H9 (cell line): ENCODE measurements around the gene PRICKLE3. TPM values are rescaled to one million over a fixed set of nuclear protein-coding genes. Genes with fewer than 3 reads are reported as not detected.

ENCODE experiments used
- DNase-seq: peaks from one replicate; pipeline ENCODE4 v3.0.0-alpha.2; 2017
- H2AFZ ChIP-seq: one replicate; pipeline ENCODE4 v1.6.1; 2013; ENCODE audit warnings: mild to moderate bottlenecking, low read length, control low read depth, moderate library complexity
- H2AK5ac ChIP-seq: 2 replicates; pipeline ENCODE4 v1.6.1; 2013; ENCODE audit warnings: low read length, control low read depth, mixed read lengths; ENCODE audit not compliant: insufficient read length
- H2BK120ac ChIP-seq: one replicate; pipeline ENCODE4 v1.6.1; 2013; ENCODE audit warnings: low read depth, mild to moderate bottlenecking, low read length, control low read depth, inconsistent platforms; ENCODE audit not compliant: poor library complexity, severe bottlenecking
- H2BK12ac ChIP-seq: 2 replicates; pipeline ENCODE4 v1.6.1; 2013; ENCODE audit warnings: low read length, control low read depth, mixed read lengths, low read depth; ENCODE audit not compliant: insufficient read length
- H2BK15ac ChIP-seq: 2 replicates; pipeline ENCODE4 v1.6.1; 2013; ENCODE audit warnings: low read depth, low read length, control low read depth
- H2BK20ac ChIP-seq: one replicate; pipeline ENCODE4 v1.6.1; 2013; ENCODE audit warnings: low read depth, mild to moderate bottlenecking, low read length, control low read depth, inconsistent platforms; ENCODE audit not compliant: poor library complexity, severe bottlenecking
- H2BK5ac ChIP-seq: 2 replicates; pipeline ENCODE4 v1.6.1; 2013; ENCODE audit warnings: low read length, control low read depth, mixed read lengths; ENCODE audit not compliant: insufficient read length
- H3K14ac ChIP-seq: 2 replicates; pipeline ENCODE4 v1.6.1; 2013; ENCODE audit warnings: low read length, control low read depth; ENCODE audit not compliant: insufficient read depth
- H3K18ac ChIP-seq: 2 replicates; pipeline ENCODE4 v1.6.1; 2013; ENCODE audit warnings: low read depth, mild to moderate bottlenecking, mixed read lengths, low read length, control low read depth; ENCODE audit not compliant: insufficient read length
- H3K23ac ChIP-seq: 2 replicates; pipeline ENCODE4 v1.6.1; 2013; ENCODE audit warnings: low read length, control low read depth, mixed read lengths, low read depth; ENCODE audit not compliant: insufficient read length
- H3K23me2 ChIP-seq: 2 replicates; pipeline ENCODE4 v1.6.1; 2013; ENCODE audit warnings: low read depth, mild to moderate bottlenecking, mixed read lengths, low read length, control low read depth; ENCODE audit not compliant: insufficient read length, poor library complexity, severe bottlenecking
- H3K27ac ChIP-seq: 2 replicates; pipeline ENCODE4 v1.5.1; 2013; ENCODE audit warnings: low read length, control low read depth, mixed read lengths, low read depth; ENCODE audit not compliant: insufficient read length
- H3K27me3 ChIP-seq: 2 replicates; pipeline ENCODE4 v1.6.1; 2013; ENCODE audit warnings: low read length, control low read depth, inconsistent platforms; ENCODE audit not compliant: insufficient read depth
- H3K4ac ChIP-seq: 2 replicates; pipeline ENCODE4 v1.6.1; 2013; ENCODE audit warnings: low read depth, mild to moderate bottlenecking, control low read depth, inconsistent platforms, low read length, moderate library complexity
- H3K4me1 ChIP-seq: 2 replicates; pipeline ENCODE4 v1.6.1; 2013; ENCODE audit warnings: low read length, control low read depth, inconsistent platforms; ENCODE audit not compliant: insufficient read depth
- H3K4me2 ChIP-seq: 2 replicates; pipeline ENCODE4 v1.6.1; 2013; ENCODE audit warnings: low read length, control low read depth, mixed read lengths; ENCODE audit not compliant: insufficient read length, insufficient read depth
- H3K56ac ChIP-seq: 2 replicates; pipeline ENCODE4 v1.6.1; 2013; ENCODE audit warnings: low read depth, mild to moderate bottlenecking, mixed read lengths, low read length, control low read depth; ENCODE audit not compliant: insufficient read length
- H3K79me1 ChIP-seq: 2 replicates; pipeline ENCODE4 v1.6.1; 2013; ENCODE audit warnings: low read depth, mild to moderate bottlenecking, moderate library complexity, low read length, control low read depth, inconsistent platforms; ENCODE audit not compliant: insufficient read depth, poor library complexity, severe bottlenecking
- H3K79me2 ChIP-seq: 2 replicates; pipeline ENCODE4 v1.6.1; 2013; ENCODE audit warnings: low read length, control low read depth, inconsistent platforms; ENCODE audit not compliant: insufficient read depth
- H3K9ac ChIP-seq: 2 replicates; pipeline ENCODE4 v1.6.1; 2013; ENCODE audit warnings: low read length, control low read depth, mixed read lengths; ENCODE audit not compliant: insufficient read length; ENCODE audit errors: extremely low read depth
- H3K9me3 ChIP-seq: one replicate; pipeline ENCODE4 v1.6.1; 2013; ENCODE audit warnings: low read depth, low read length, inconsistent platforms; ENCODE audit not compliant: control insufficient read depth
- H3T11ph ChIP-seq: one replicate; pipeline ENCODE4 v1.6.1; 2013; ENCODE audit warnings: mild to moderate bottlenecking, low read length, control low read depth, inconsistent platforms
- H4K20me1 ChIP-seq: one replicate; pipeline ENCODE4 v1.6.1; 2013; ENCODE audit not compliant: control insufficient read depth, insufficient read length, insufficient read depth
- H4K5ac ChIP-seq: 2 replicates; pipeline ENCODE4 v1.6.1; 2013; ENCODE audit warnings: low read depth, mild to moderate bottlenecking, mixed read lengths, low read length, control low read depth; ENCODE audit not compliant: insufficient read length
- H4K8ac ChIP-seq: replicated peaks from 2 replicates; pipeline ENCODE4 v1.6.1; 2013; ENCODE audit warnings: low read length, control low read depth, mixed read lengths, low read depth; ENCODE audit not compliant: insufficient read length
- H4K91ac ChIP-seq: 2 replicates; pipeline ENCODE4 v1.6.1; 2013; ENCODE audit warnings: low read depth, mild to moderate bottlenecking, moderate library complexity, mixed read lengths, low read length, control low read depth; ENCODE audit not compliant: insufficient read length
- H3K27ac Mint-ChIP-seq, 3 experiments: 2 replicates in 2 of 3; 3 replicates in 1 of 3; pipeline ENCODE4 v1.8.0; 2020 to 2021; ENCODE audit warnings: mixed read lengths in 3 of 3, mild to moderate bottlenecking in 1 of 3, moderate library complexity in 1 of 3
- H3K27me3 Mint-ChIP-seq: 2 replicates; pipeline ENCODE4 v1.8.0; 2021; ENCODE audit warnings: low read depth, mild to moderate bottlenecking, moderate library complexity, mixed read lengths
- H3K36me3 Mint-ChIP-seq, 3 experiments: 2 replicates in 2 of 3; 3 replicates in 1 of 3; pipeline ENCODE4 v1.8.0; 2020 to 2021; ENCODE audit warnings: low read depth in 3 of 3, mixed read lengths in 3 of 3; ENCODE audit not compliant: insufficient read depth in 1 of 3
- H3K4me1 Mint-ChIP-seq, 2 experiments: 2 replicates each; pipeline ENCODE4 v1.8.0; 2020; ENCODE audit warnings: mixed read lengths in 2 of 2
- H3K4me3 Mint-ChIP-seq, 2 experiments: 2 replicates in 1 of 2; 3 replicates in 1 of 2; pipeline ENCODE4 v1.8.0; 2020 to 2021; ENCODE audit warnings: mild to moderate bottlenecking in 2 of 2, mixed read lengths in 2 of 2, moderate library complexity in 1 of 2
- H3K9me3 Mint-ChIP-seq, 2 experiments: 2 replicates in 1 of 2; 3 replicates in 1 of 2; pipeline ENCODE4 v1.8.0; 2020; ENCODE audit warnings: mild to moderate bottlenecking in 2 of 2, mixed read lengths in 2 of 2, moderate library complexity in 1 of 2
- WGBS: extraction: QIAGEN DNeasy Blood & Tissue Kit; methylation state at CpG from one replicate; pipeline ENCODE4 v1.1.7; 2013; ENCODE audit warnings: missing lambda C conversion rate, low lambda C conversion rate, mixed read lengths; ENCODE audit not compliant: insufficient read length; ENCODE audit errors: extremely low coverage; 5-methylcytosine and 5-hydroxymethylcytosine counted together
- total RNA-seq: library from RNA; stranded (reverse); gene quantifications from 2 replicates; pipeline ENCODE4 v1.2.1, GENCODE V29; 2021
- TF ChIP-seq, protein P1 (sequence below): fragments of 200-600 bp; sonication (generic); conservative IDR thresholded peaks from 3 replicates; pipeline ENCODE4 v1.8.0; 2021; ENCODE audit warnings: antibody characterized with exemption, mild to moderate bottlenecking

PRICKLE3 gene
- total RNA-seq, 1 experiment from 2014 or later, result 9.7 TPM

DNA sequence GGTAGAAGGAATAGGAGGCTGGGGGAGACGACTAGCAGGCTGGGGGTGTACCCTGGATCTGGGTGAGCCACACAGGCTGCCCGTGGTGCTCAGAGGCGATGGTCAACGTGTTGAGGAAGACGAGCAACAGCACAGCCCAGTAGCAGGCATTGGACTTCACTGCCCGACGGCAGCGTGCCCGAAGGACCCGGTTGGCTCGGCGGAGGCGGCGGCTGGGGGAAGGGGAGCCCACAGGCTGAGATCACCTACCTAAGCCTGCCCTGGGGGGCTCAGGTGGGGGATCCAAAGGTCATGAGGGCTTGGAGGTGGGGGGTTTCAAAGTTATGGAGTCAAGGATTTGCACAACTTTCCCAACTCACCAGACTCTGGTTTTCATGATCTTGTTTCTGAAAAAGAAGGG is 39.7 kb upstream of the PRICKLE3 start:
- no peak overlapping the region for H2BK120ac ChIP-seq
- no peak overlapping the region for H2BK5ac ChIP-seq
- TF ChIP-seq, protein P1, sequence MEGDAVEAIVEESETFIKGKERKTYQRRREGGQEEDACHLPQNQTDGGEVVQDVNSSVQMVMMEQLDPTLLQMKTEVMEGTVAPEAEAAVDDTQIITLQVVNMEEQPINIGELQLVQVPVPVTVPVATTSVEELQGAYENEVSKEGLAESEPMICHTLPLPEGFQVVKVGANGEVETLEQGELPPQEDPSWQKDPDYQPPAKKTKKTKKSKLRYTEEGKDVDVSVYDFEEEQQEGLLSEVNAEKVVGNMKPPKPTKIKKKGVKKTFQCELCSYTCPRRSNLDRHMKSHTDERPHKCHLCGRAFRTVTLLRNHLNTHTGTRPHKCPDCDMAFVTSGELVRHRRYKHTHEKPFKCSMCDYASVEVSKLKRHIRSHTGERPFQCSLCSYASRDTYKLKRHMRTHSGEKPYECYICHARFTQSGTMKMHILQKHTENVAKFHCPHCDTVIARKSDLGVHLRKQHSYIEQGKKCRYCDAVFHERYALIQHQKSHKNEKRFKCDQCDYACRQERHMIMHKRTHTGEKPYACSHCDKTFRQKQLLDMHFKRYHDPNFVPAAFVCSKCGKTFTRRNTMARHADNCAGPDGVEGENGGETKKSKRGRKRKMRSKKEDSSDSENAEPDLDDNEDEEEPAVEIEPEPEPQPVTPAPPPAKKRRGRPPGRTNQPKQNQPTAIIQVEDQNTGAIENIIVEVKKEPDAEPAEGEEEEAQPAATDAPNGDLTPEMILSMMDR, result no peak
- no peaks in the 10 kb centered on the region for H4K20me1 ChIP-seq
- no peaks in the 10 kb centered on the region for H3K23me2 ChIP-seq
- no peaks in the 10 kb centered on the region for H3K27me3 ChIP-seq
- H3K79me1 ChIP-seq, result no peaks in the 10 kb centered on the region
- no peak overlapping the region for H4K5ac ChIP-seq
- no peak overlapping the region for H2BK20ac ChIP-seq
- no peak for DNase-seq
- H3K79me2 ChIP-seq, result no peaks in the 10 kb centered on the region
- H2AFZ ChIP-seq, result no peak overlapping the region
- H2BK15ac ChIP-seq, result no peak overlapping the region
- Mint-ChIP-seq H3K36me3 (peaks cover 2 to 4% (median 4%) of the 10 kb centered on the region in 3 experiments; a peak in 4 of 7 replicates), H3K9me3 (peaks cover 72 to 81% of the 10 kb centered on the region in 2 experiments), H3K4me3 (no peak overlapping the region), H3K4me1 (peaks cover 4 to 17% of the 10 kb centered on the region in 2 experiments), H3K27me3 (peaks cover 17% of the 10 kb centered on the region), H3K27ac (no peak overlapping the region)
- H3K27ac ChIP-seq, result no peak overlapping the region
- H3K4me1 ChIP-seq, result no peaks in the 10 kb centered on the region
- no peak overlapping the region for H3K18ac ChIP-seq
- no peak overlapping the region for H3K56ac ChIP-seq
- no peak overlapping the region for H3K4ac ChIP-seq
- no peak overlapping the region for H3K9ac ChIP-seq
- no peak overlapping the region for H4K91ac ChIP-seq
- H2BK12ac ChIP-seq, result no peak overlapping the region
- H3K9me3 ChIP-seq, result peaks cover 32% of the 10 kb centered on the region
- no peak overlapping the region for H3K14ac ChIP-seq
- no peak overlapping the region for H3T11ph ChIP-seq
- no peak overlapping the region for H3K23ac ChIP-seq
- no peak overlapping the region for H3K4me2 ChIP-seq
- no peak overlapping the region for H2AK5ac ChIP-seq
- no CpG with 5 or more reads among the region's 14 CpGs for WGBS
- H4K8ac ChIP-seq, result no peak overlapping the region
